Nasal cavity respiratory epithelium epithelial cell of viscerocranial mucosa (primary cell): ENCODE data around the gene PIAS2. TPM values are rescaled to one million over a fixed set of nuclear protein-coding genes. Genes with fewer than 3 reads are reported as not detected.

Source experiments
- total RNA-seq: library from RNA; depleted of rRNA; stranded (reverse); fragments of >200 nt; gene quantifications from 2 replicates; pipeline ENCODE4 v1.2.3, GENCODE V29; 2014

PIAS2 gene
- 8.2 and 22.8 TPM in 2 replicates for total RNA-seq

GRCh38 chr18:46917108-46917802, at the start of gene PIAS2, which contains the start of gene KATNAL2:
PIAS2 (minus strand) TSS chr18:46917507; CDS start chr18:46917345, 162 bp downstream.
KATNAL2 (plus strand) TSS chr18:46917602; CDS start chr18:46946873, 29,271 bp downstream.

GRCh38 chr18:46756559-46757201, 160.6 kb downstream of the PIAS2 start, which contains the start of gene ST8SIA5:
ST8SIA5 (minus strand) TSS chr18:46757053; CDS start chr18:46756508, 545 bp downstream.

Other genes with a start within 250 kb of the PIAS2 start
- gene ST8SIA5, start 160.5 kb downstream of the PIAS2 start, total RNA-seq: 0.07 TPM in 1 of 2 replicates, not detected in the other
- gene KATNAL2, start 95 bp upstream of the PIAS2 start, total RNA-seq: 0.34 and 3.9 TPM in 2 replicates
- not detected in 2 replicates for gene ELOA2, start 118.1 kb upstream of the PIAS2 start, total RNA-seq
- 15.7 and 26.2 TPM in 2 replicates for gene HDHD2, start 233.0 kb upstream of the PIAS2 start, total RNA-seq